IMR-90 (cell line): ENCODE measurements around the gene KCP.

Experiments used
- CEBPB ChIP-seq: IDR thresholded peaks from 2 replicates; pipeline ENCODE4 v1.6.1; 2012; ENCODE audit warnings: low read depth, low read length, improper control_type of control experiment
- CTCF ChIP-seq: conservative IDR thresholded peaks from 2 replicates; pipeline ENCODE4 v1.5.1; 2012; ENCODE audit warnings: mild to moderate bottlenecking, low read depth, low read length, improper control_type of control experiment

GRCh38 chr7:128878226-128879105 lies 32.0 kb downstream of the KCP start:
- TF ChIP-seq CTCF (no peak), CEBPB (no peak)
